H1 (cell line): ENCODE data around the gene PILRB. TPM values are rescaled to one million over a fixed set of nuclear protein-coding genes. Genes with fewer than 3 reads are reported as not detected.

Experiments used
- CTCF ChIA-PET: fragments of 300-600 bp; sonication (Branson Sonifier 250); formaldehyde crosslinking; loops from one replicate; lab custom pipeline; 2021; ENCODE audit not compliant: partially characterized antibody; lab: Charles Lee
- POLR2A ChIA-PET: fragments of 300-600 bp; sonication (Branson Sonifier 250); formaldehyde crosslinking; loops from one replicate; lab custom pipeline; 2021; ENCODE audit warnings: inconsistent platforms; ENCODE audit not compliant: partially characterized antibody; lab: Charles Lee
- DNase-seq, 2 experiments: peaks; one replicate each; pipeline versions ENCODE4 v3.0.0 to v3.0.0-alpha.2; 2010 to 2022; ENCODE audit warnings: low spot score in 2 of 2, low read depth in 1 of 2, mixed read lengths in 1 of 2
- FAIRE-seq: peaks from 2 replicates; lab custom pipeline; 2011; peaks lifted over from hg19 to GRCh38; lab: Jason Lieb, UNC
- H2AFZ ChIP-seq: 2 replicates; pipeline ENCODE4 v1.8.1; 2012; ENCODE audit warnings: low read length, inconsistent platforms
- H2AK5ac ChIP-seq: 2 replicates; pipeline ENCODE4 v1.6.1; 2013; ENCODE audit warnings: low read depth, low read length
- H2BK120ac ChIP-seq: replicated peaks from 2 replicates; pipeline ENCODE3; 2013; ENCODE audit warnings: low read depth, low read length, inconsistent platforms
- H2BK12ac ChIP-seq: 2 replicates; pipeline ENCODE4 v1.6.1; 2013; ENCODE audit warnings: low read depth, low read length
- H2BK15ac ChIP-seq: 2 replicates; pipeline ENCODE4 v1.6.1; 2013; ENCODE audit warnings: low read length
- H2BK20ac ChIP-seq: 2 replicates; pipeline ENCODE4 v1.6.1; 2013; ENCODE audit warnings: low read length
- H2BK5ac ChIP-seq: 2 replicates; pipeline ENCODE4 v1.6.1; 2013; ENCODE audit warnings: low read depth, low read length
- H3K14ac ChIP-seq: 2 replicates; pipeline ENCODE4 v1.6.1; 2013; ENCODE audit warnings: inconsistent platforms; ENCODE audit not compliant: insufficient read length
- H3K18ac ChIP-seq: 2 replicates; pipeline ENCODE4 v1.6.1; 2013; ENCODE audit warnings: low read length; ENCODE audit errors: extremely low read depth
- H3K23ac ChIP-seq: 2 replicates; pipeline ENCODE4 v1.6.1; 2013; ENCODE audit warnings: inconsistent platforms; ENCODE audit not compliant: insufficient read length
- H3K23me2 ChIP-seq: 2 replicates; pipeline ENCODE4 v1.6.1; 2013; ENCODE audit warnings: low read depth, low read length
- H3K27ac ChIP-seq: 2 replicates; pipeline ENCODE4 v1.6.1; 2011; ENCODE audit warnings: low read depth, low read length, inconsistent platforms
- H3K27me3 ChIP-seq, 4 experiments: replicated peaks in 1 of 4; 1 replicate in 1 of 4; 2 replicates in 3 of 4; pipeline versions ENCODE4 v1.6.1 to v1.8.1; 2011 to 2013; ENCODE audit warnings: low read length in 3 of 4, mild to moderate bottlenecking in 3 of 4, inconsistent platforms in 2 of 4, mixed read lengths in 2 of 4, moderate library complexity in 1 of 4; ENCODE audit not compliant: control insufficient read depth in 3 of 4, insufficient read depth in 3 of 4; ENCODE audit errors: extremely low read depth in 1 of 4
- H3K36me3 ChIP-seq, 4 experiments: 2 replicates each; pipeline versions ENCODE4 v1.6.1 to v1.8.1; 2011 to 2013; ENCODE audit warnings: mild to moderate bottlenecking in 4 of 4, low read length in 3 of 4, moderate library complexity in 2 of 4, control low read depth in 1 of 4, inconsistent platforms in 1 of 4; ENCODE audit not compliant: insufficient read depth in 4 of 4, control insufficient read depth in 2 of 4
- H3K4ac ChIP-seq: replicated peaks from 2 replicates; pipeline ENCODE3; 2013; ENCODE audit warnings: low read length, low read depth, mixed read lengths, inconsistent platforms; ENCODE audit not compliant: insufficient read length
- H3K4me1 ChIP-seq, 4 experiments: replicated peaks in 1 of 4; 1 replicate in 1 of 4; 2 replicates in 3 of 4; pipeline versions ENCODE4 v1.6.1 to v1.8.1; 2011 to 2013; ENCODE audit warnings: low read length in 3 of 4, inconsistent platforms in 2 of 4, mixed read lengths in 1 of 4; ENCODE audit not compliant: insufficient read depth in 4 of 4, control insufficient read depth in 3 of 4
- H3K4me2 ChIP-seq, 2 experiments: 2 replicates each; pipeline versions ENCODE4 v1.6.1 to v1.8.1; 2011 to 2013; ENCODE audit warnings: low read depth in 2 of 2, low read length in 2 of 2, control low read depth in 1 of 2, inconsistent platforms in 1 of 2, mild to moderate bottlenecking in 1 of 2; ENCODE audit not compliant: insufficient read depth in 1 of 2
- H3K4me3 ChIP-seq, 4 experiments: fragments of 200-600, 300-600 bp in 1 of 4; sonication (generic), shearing (Covaris generic), sonication (Bioruptor Twin) in 1 of 4; 2 replicates each; pipeline versions ENCODE4 v1.5.1 to v1.8.1; 2011 to 2016; ENCODE audit warnings: low read length in 4 of 4, low read depth in 3 of 4, control low read depth in 2 of 4, inconsistent platforms in 2 of 4, mild to moderate bottlenecking in 2 of 4, mixed read lengths in 1 of 4, moderate library complexity in 1 of 4; ENCODE audit not compliant: insufficient read depth in 2 of 4; ENCODE audit errors: extremely low read depth in 1 of 4
- H3K56ac ChIP-seq: replicated peaks from 2 replicates; pipeline ENCODE3; 2013; ENCODE audit warnings: low read depth, mild to moderate bottlenecking, mixed read lengths, low read length, inconsistent platforms; ENCODE audit not compliant: insufficient read length
- H3K79me1 ChIP-seq: 2 replicates; pipeline ENCODE4 v1.6.1; 2013; ENCODE audit warnings: low read depth, low read length, control low read depth
- H3K79me2 ChIP-seq, 2 experiments: 2 replicates each; pipeline versions ENCODE4 v1.6.1 to v1.8.1; 2012 to 2013; ENCODE audit warnings: low read length in 2 of 2, mild to moderate bottlenecking in 2 of 2, inconsistent platforms in 1 of 2; ENCODE audit not compliant: insufficient read depth in 2 of 2, control insufficient read depth in 1 of 2
- H3K9ac ChIP-seq, 4 experiments: replicated peaks in 1 of 4; 1 replicate in 1 of 4; 2 replicates in 3 of 4; pipeline versions ENCODE4 v1.6.1 to v1.8.1; 2011 to 2013; ENCODE audit warnings: low read depth in 3 of 4, low read length in 3 of 4, control low read depth in 2 of 4, mild to moderate bottlenecking in 2 of 4, moderate library complexity in 2 of 4, inconsistent platforms in 1 of 4; ENCODE audit errors: extremely low read depth in 1 of 4
- H3K9me3 ChIP-seq, 2 experiments: 2 replicates each; pipeline versions ENCODE4 v1.6.1 to v1.8.1; 2012 to 2013; ENCODE audit warnings: mild to moderate bottlenecking in 2 of 2, moderate library complexity in 2 of 2, control low read depth in 1 of 2, inconsistent platforms in 1 of 2, low read depth in 1 of 2, low read length in 1 of 2, mixed read lengths in 1 of 2; ENCODE audit not compliant: insufficient read depth in 2 of 2
- H4K20me1 ChIP-seq, 2 experiments: replicated peaks in 1 of 2; 2 replicates each; pipeline versions ENCODE3 to v1.8.1; 2011 to 2013; ENCODE audit warnings: inconsistent platforms in 2 of 2, low read length in 2 of 2, mild to moderate bottlenecking in 1 of 2; ENCODE audit not compliant: insufficient read depth in 2 of 2, control insufficient read depth in 1 of 2
- H4K5ac ChIP-seq: 2 replicates; pipeline ENCODE4 v1.6.1; 2013; ENCODE audit warnings: low read length, low read depth, mixed read lengths, inconsistent platforms; ENCODE audit not compliant: insufficient read length
- H4K8ac ChIP-seq: 2 replicates; pipeline ENCODE4 v1.8.0; 2013; ENCODE audit warnings: mild to moderate bottlenecking, moderate library complexity, low read length, inconsistent platforms; ENCODE audit not compliant: insufficient read depth; ENCODE audit errors: extremely low read depth
- H4K91ac ChIP-seq: replicated peaks from 2 replicates; pipeline ENCODE3; 2013; ENCODE audit warnings: low read length, mixed read lengths, inconsistent platforms; ENCODE audit not compliant: insufficient read length
- polyA plus RNA-seq, 7 experiments: library from polyadenylated mRNA; depleted of rRNA in 3 of 7; stranded (reverse) in 5 of 7; unstranded in 2 of 7; fragments of >200 nt in 5 of 7; fragments of 200-250 nt in 2 of 7; gene quantifications; 1 replicate in 5 of 7; 2 replicates in 1 of 7; 4 replicates in 1 of 7; pipeline versions ENCODE4 v1.2.1 to v1.2.3, GENCODE V29; 2011 to 2013; ENCODE audit warnings: missing spikeins in 2 of 7, mixed read lengths in 2 of 7
- total RNA-seq: library from RNA; stranded (reverse); fragmentation: NEBNext Ultra II Directional; extraction: Animal tissue kit (Norgen Biotek cat#: 25700); gene quantifications from 2 replicates; pipeline ENCODE4 v1.2.1, GENCODE V29; 2021
- TF ChIP-seq, protein P1 (sequence below): fragments of 300-600 bp; sonication (generic); IDR thresholded peaks from 2 replicates; pipeline ENCODE4 v1.7.1; 2012; ENCODE audit warnings: low read length, moderate library complexity, mild to moderate bottlenecking, inconsistent platforms; ENCODE audit not compliant: insufficient replicate concordance

PILRB gene
- total and polyA plus RNA-seq, 2 of the 8 experiments (the other 6 are each of a cell fraction or from before 2014, with no cell fraction given) = 32.2 to 49.9 TPM

DNA sequence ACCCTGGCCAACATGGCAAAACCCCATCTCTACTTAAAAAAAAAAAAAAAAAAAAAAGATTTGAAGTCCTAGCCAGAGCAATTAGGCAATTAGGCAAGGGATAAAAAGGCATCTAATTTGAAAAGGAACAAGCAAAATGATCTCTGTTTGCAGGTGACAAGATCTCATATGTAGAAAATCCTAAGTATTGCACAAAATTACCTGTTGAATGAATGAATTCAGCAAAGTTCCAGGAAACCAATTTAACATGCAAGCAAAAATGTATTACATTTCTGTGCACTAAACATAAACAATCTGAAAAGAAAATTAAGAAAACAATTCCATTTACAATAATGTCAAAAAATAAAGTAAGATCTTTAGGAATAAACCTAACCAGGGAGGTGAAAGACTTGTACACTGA is 5.2 kb downstream of the PILRB start:
- no peak overlapping the region for H3K27ac ChIP-seq
- no peak overlapping the region for H3K4me2 ChIP-seq
- CTCF ChIA-PET = no interaction called here
- no peaks in the 10 kb centered on the region for H3K4me1 ChIP-seq
- H2BK12ac ChIP-seq = no peak overlapping the region
- H3K9me3 ChIP-seq = no peaks in the 10 kb centered on the region
- H4K8ac ChIP-seq = no peak overlapping the region
- POLR2A ChIA-PET = no interaction called here
- no peak overlapping the region for H3K4ac ChIP-seq
- no peak overlapping the region for H4K91ac ChIP-seq
- FAIRE-seq (no peak), DNase-seq (no peak)
- no peak overlapping the region for H2BK120ac ChIP-seq
- no peak overlapping the region for H2BK15ac ChIP-seq
- no peak overlapping the region for H2BK5ac ChIP-seq
- H3K79me1 ChIP-seq = no peaks in the 10 kb centered on the region; the same call in 1 of the 2 replicates
- H2AFZ ChIP-seq = no peak overlapping the region
- H3K79me2 ChIP-seq = no peaks in the 10 kb centered on the region
- no peak overlapping the region for H3K4me3 ChIP-seq
- no peak overlapping the region for H3K56ac ChIP-seq
- H3K23me2 ChIP-seq = no peaks in the 10 kb centered on the region
- H3K36me3 ChIP-seq = peaks cover 18 to 62% (median 39%) of the 10 kb centered on the region in 4 experiments
- H3K9ac ChIP-seq = no peak overlapping the region
- H3K18ac ChIP-seq = no peak overlapping the region
- no peaks in the 10 kb centered on the region for H3K27me3 ChIP-seq
- H2AK5ac ChIP-seq = no peak overlapping the region
- H3K14ac ChIP-seq = no peak overlapping the region
- H3K23ac ChIP-seq = no peak overlapping the region
- peaks cover 0 to 3% of the 10 kb centered on the region in 2 experiments for H4K20me1 ChIP-seq
- H2BK20ac ChIP-seq = no peak overlapping the region
- H4K5ac ChIP-seq = no peak overlapping the region
- TF ChIP-seq, protein P1, sequence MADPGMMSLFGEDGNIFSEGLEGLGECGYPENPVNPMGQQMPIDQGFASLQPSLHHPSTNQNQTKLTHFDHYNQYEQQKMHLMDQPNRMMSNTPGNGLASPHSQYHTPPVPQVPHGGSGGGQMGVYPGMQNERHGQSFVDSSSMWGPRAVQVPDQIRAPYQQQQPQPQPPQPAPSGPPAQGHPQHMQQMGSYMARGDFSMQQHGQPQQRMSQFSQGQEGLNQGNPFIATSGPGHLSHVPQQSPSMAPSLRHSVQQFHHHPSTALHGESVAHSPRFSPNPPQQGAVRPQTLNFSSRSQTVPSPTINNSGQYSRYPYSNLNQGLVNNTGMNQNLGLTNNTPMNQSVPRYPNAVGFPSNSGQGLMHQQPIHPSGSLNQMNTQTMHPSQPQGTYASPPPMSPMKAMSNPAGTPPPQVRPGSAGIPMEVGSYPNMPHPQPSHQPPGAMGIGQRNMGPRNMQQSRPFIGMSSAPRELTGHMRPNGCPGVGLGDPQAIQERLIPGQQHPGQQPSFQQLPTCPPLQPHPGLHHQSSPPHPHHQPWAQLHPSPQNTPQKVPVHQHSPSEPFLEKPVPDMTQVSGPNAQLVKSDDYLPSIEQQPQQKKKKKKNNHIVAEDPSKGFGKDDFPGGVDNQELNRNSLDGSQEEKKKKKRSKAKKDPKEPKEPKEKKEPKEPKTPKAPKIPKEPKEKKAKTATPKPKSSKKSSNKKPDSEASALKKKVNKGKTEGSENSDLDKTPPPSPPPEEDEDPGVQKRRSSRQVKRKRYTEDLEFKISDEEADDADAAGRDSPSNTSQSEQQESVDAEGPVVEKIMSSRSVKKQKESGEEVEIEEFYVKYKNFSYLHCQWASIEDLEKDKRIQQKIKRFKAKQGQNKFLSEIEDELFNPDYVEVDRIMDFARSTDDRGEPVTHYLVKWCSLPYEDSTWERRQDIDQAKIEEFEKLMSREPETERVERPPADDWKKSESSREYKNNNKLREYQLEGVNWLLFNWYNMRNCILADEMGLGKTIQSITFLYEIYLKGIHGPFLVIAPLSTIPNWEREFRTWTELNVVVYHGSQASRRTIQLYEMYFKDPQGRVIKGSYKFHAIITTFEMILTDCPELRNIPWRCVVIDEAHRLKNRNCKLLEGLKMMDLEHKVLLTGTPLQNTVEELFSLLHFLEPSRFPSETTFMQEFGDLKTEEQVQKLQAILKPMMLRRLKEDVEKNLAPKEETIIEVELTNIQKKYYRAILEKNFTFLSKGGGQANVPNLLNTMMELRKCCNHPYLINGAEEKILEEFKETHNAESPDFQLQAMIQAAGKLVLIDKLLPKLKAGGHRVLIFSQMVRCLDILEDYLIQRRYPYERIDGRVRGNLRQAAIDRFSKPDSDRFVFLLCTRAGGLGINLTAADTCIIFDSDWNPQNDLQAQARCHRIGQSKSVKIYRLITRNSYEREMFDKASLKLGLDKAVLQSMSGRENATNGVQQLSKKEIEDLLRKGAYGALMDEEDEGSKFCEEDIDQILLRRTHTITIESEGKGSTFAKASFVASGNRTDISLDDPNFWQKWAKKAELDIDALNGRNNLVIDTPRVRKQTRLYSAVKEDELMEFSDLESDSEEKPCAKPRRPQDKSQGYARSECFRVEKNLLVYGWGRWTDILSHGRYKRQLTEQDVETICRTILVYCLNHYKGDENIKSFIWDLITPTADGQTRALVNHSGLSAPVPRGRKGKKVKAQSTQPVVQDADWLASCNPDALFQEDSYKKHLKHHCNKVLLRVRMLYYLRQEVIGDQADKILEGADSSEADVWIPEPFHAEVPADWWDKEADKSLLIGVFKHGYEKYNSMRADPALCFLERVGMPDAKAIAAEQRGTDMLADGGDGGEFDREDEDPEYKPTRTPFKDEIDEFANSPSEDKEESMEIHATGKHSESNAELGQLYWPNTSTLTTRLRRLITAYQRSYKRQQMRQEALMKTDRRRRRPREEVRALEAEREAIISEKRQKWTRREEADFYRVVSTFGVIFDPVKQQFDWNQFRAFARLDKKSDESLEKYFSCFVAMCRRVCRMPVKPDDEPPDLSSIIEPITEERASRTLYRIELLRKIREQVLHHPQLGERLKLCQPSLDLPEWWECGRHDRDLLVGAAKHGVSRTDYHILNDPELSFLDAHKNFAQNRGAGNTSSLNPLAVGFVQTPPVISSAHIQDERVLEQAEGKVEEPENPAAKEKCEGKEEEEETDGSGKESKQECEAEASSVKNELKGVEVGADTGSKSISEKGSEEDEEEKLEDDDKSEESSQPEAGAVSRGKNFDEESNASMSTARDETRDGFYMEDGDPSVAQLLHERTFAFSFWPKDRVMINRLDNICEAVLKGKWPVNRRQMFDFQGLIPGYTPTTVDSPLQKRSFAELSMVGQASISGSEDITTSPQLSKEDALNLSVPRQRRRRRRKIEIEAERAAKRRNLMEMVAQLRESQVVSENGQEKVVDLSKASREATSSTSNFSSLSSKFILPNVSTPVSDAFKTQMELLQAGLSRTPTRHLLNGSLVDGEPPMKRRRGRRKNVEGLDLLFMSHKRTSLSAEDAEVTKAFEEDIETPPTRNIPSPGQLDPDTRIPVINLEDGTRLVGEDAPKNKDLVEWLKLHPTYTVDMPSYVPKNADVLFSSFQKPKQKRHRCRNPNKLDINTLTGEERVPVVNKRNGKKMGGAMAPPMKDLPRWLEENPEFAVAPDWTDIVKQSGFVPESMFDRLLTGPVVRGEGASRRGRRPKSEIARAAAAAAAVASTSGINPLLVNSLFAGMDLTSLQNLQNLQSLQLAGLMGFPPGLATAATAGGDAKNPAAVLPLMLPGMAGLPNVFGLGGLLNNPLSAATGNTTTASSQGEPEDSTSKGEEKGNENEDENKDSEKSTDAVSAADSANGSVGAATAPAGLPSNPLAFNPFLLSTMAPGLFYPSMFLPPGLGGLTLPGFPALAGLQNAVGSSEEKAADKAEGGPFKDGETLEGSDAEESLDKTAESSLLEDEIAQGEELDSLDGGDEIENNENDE = no peak
